HL-60 (cell line): ENCODE results near the gene SLC2A13.

Source experiments
- DNase-seq, 2 experiments: peaks; one replicate each; pipeline ENCODE4 v3.0.0-alpha.2; 2010 to 2020; ENCODE audit warnings: low read depth in 1 of 2, low spot score in 1 of 2
- H3K27ac ChIP-seq: fragments of 250-450 bp; sonication (Bioruptor Pico); replicated peaks from 2 replicates; pipeline ENCODE4 v1.5.1; 2020; ENCODE audit warnings: mild to moderate bottlenecking, moderate library complexity
- H3K27me3 ChIP-seq: fragments of 250-450 bp; sonication (Bioruptor Pico); 2 replicates; pipeline ENCODE4 v1.5.1; 2021; ENCODE audit warnings: mild to moderate bottlenecking, moderate library complexity; ENCODE audit not compliant: insufficient read depth, poor library complexity, severe bottlenecking
- H3K4me3 ChIP-seq: replicated peaks from 2 replicates; pipeline ENCODE4 v1.5.1; 2011; ENCODE audit warnings: mild to moderate bottlenecking, control low read depth, low read length; ENCODE audit not compliant: insufficient read depth
- GABPA ChIP-seq: IDR thresholded peaks from 2 replicates; pipeline ENCODE4 v1.6.1; 2012; ENCODE audit warnings: low read depth
- POLR2AphosphoS5 ChIP-seq: IDR thresholded peaks from 2 replicates; pipeline ENCODE4 v1.6.1; 2012; ENCODE audit warnings: low read depth
- SPI1 ChIP-seq: IDR thresholded peaks from 2 replicates; pipeline ENCODE4 v1.6.1; 2012; ENCODE audit warnings: low read depth, mild to moderate bottlenecking, borderline replicate concordance
- TF ChIP-seq, protein P1 (sequence below): IDR thresholded peaks from one replicate; pipeline ENCODE4 v1.5.1; 2011; ENCODE audit warnings: low read length, control low read depth, inconsistent platforms; ENCODE audit not compliant: insufficient read depth
- TF ChIP-seq, protein P2 (sequence below): IDR thresholded peaks from 2 replicates; pipeline ENCODE4 v1.6.1; 2012; ENCODE audit warnings: low read depth; ENCODE audit not compliant: insufficient replicate concordance

SLC2A13 gene

DNA sequence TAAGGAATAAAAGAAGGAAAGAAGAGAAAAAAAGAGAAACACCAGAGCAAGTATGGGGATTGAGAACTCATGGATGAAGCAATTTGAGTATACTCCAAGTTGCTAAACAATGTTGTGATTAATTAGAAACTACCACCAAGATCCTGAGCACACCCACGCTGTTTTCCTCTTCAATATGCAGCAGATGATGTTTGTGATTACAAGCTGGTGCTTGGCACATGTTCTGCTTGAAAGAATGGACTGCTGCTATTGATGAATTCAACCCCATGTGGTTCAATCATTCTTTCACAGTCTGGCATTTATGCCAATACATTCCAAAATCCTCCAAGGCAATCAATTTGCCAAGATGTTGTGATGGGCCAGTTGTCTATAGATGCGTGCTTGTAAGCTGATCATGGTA lies 146.8 kb downstream of the SLC2A13 start:
- TF ChIP-seq SPI1 (no peak), POLR2AphosphoS5 (no peak), GABPA (no peak)
- TF ChIP-seq, protein P1, sequence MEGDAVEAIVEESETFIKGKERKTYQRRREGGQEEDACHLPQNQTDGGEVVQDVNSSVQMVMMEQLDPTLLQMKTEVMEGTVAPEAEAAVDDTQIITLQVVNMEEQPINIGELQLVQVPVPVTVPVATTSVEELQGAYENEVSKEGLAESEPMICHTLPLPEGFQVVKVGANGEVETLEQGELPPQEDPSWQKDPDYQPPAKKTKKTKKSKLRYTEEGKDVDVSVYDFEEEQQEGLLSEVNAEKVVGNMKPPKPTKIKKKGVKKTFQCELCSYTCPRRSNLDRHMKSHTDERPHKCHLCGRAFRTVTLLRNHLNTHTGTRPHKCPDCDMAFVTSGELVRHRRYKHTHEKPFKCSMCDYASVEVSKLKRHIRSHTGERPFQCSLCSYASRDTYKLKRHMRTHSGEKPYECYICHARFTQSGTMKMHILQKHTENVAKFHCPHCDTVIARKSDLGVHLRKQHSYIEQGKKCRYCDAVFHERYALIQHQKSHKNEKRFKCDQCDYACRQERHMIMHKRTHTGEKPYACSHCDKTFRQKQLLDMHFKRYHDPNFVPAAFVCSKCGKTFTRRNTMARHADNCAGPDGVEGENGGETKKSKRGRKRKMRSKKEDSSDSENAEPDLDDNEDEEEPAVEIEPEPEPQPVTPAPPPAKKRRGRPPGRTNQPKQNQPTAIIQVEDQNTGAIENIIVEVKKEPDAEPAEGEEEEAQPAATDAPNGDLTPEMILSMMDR: no peak
- TF ChIP-seq, protein P2, sequence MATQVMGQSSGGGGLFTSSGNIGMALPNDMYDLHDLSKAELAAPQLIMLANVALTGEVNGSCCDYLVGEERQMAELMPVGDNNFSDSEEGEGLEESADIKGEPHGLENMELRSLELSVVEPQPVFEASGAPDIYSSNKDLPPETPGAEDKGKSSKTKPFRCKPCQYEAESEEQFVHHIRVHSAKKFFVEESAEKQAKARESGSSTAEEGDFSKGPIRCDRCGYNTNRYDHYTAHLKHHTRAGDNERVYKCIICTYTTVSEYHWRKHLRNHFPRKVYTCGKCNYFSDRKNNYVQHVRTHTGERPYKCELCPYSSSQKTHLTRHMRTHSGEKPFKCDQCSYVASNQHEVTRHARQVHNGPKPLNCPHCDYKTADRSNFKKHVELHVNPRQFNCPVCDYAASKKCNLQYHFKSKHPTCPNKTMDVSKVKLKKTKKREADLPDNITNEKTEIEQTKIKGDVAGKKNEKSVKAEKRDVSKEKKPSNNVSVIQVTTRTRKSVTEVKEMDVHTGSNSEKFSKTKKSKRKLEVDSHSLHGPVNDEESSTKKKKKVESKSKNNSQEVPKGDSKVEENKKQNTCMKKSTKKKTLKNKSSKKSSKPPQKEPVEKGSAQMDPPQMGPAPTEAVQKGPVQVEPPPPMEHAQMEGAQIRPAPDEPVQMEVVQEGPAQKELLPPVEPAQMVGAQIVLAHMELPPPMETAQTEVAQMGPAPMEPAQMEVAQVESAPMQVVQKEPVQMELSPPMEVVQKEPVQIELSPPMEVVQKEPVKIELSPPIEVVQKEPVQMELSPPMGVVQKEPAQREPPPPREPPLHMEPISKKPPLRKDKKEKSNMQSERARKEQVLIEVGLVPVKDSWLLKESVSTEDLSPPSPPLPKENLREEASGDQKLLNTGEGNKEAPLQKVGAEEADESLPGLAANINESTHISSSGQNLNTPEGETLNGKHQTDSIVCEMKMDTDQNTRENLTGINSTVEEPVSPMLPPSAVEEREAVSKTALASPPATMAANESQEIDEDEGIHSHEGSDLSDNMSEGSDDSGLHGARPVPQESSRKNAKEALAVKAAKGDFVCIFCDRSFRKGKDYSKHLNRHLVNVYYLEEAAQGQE: no peak
- Histone ChIP-seq H3K27ac (no peak overlapping the region), H3K4me3 (no peak overlapping the region), H3K27me3 (no peaks in the 10 kb centered on the region)
- DNase-seq: no peak

DNA sequence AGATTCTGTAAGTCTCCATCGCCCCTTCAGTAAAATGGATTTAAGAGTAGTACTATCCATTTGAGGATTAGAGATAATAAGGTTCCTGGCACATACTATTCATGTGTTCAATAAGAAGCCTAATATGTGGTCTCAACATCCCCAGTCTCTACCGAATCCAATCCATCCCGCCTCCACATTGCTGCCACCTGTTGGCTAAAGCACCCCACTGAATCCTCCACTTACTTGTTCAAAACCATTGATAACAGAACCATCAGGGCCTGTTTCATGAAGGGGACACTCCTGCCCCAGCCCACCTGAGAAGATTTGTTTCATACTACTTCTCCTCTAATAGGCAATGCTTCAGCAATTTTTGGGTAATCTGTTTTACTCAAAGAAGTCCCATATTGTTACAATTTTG lies 147.5 kb downstream of the SLC2A13 start:
- H3K4me3 ChIP-seq: no peak overlapping the region
- TF ChIP-seq, protein P2: no peak
- no peak for TF ChIP-seq GABPA
- TF ChIP-seq POLR2AphosphoS5: no peak
- TF ChIP-seq, protein P1: no peak
- no peak for TF ChIP-seq SPI1
- DNase-seq: no peak
- H3K27ac ChIP-seq: no peak overlapping the region
- no peaks in the 10 kb centered on the region for H3K27me3 ChIP-seq

DNA sequence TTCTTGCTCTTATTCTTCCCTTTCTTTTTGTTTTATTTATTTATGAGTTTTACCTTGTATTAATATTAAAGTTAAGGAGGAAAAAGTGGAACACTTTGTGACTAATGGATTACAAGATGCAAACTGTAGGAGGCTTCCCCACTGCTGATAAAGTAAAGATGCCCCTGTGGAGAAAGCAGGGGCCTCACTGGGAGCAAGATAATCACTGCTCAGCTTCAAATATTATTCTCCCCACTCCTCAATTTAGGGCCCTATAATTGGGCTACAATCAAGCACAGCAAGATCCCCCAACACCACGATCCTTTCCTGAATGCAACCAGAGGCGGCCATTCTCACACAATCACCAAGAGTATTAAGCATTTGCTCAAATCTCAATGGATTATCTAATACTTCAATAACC lies 149.2 kb downstream of the SLC2A13 start:
- Histone ChIP-seq H3K4me3 (no peak overlapping the region), H3K27me3 (no peaks in the 10 kb centered on the region), H3K27ac (no peak overlapping the region)
- DNase-seq: no peak
- no peak for TF ChIP-seq GABPA
- TF ChIP-seq SPI1: no peak
- TF ChIP-seq, protein P1: no peak
- TF ChIP-seq, protein P2: no peak
- no peak for TF ChIP-seq POLR2AphosphoS5
